ENCODE data around the gene TTC21B. TPM values are rescaled to one million over a fixed set of nuclear protein-coding genes. Genes with fewer than 3 reads are reported as not detected.
"Not testable (repeated sequence)": the region's sequence is repeated elsewhere in the genome, so short reads cannot be mapped to it uniquely, and the experiment has no call there.

Gene TTC21B
- total RNA-seq, 1 donor from 2014 or later = 17.4 TPM

DNA sequence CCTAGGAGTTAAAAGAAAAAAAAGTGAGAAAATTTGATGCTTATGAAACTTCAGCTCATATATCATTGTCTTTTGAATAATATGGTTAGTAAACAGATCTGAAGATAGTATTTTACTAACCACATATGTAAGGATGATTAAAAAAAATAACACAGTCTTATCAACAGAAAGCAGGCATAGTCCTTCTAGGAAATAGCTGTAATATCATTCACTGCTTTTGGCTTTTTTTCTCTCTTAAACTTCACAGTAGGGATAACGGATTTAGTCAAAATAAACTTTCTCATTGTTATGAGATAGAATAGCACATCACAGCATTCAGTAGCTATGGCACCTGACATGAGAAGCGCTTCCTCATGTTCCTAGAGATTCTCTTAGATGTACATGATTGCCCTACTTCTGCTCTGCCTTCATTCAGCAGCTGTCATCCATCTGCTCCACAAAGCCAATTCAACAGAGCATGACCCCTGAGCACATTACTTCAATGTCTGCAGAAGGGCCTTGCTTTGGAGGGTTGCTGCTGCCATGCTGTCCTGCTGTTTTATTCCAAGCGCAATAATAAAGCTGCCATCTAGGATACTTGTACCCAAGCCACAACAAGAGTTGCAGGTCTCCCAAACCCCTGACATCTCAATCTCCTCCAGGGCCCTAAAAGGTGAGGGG lies 67.0 kb downstream of the TTC21B start:
- no peak for DNase-seq (ENCODE audit: low spot score)

DNA sequence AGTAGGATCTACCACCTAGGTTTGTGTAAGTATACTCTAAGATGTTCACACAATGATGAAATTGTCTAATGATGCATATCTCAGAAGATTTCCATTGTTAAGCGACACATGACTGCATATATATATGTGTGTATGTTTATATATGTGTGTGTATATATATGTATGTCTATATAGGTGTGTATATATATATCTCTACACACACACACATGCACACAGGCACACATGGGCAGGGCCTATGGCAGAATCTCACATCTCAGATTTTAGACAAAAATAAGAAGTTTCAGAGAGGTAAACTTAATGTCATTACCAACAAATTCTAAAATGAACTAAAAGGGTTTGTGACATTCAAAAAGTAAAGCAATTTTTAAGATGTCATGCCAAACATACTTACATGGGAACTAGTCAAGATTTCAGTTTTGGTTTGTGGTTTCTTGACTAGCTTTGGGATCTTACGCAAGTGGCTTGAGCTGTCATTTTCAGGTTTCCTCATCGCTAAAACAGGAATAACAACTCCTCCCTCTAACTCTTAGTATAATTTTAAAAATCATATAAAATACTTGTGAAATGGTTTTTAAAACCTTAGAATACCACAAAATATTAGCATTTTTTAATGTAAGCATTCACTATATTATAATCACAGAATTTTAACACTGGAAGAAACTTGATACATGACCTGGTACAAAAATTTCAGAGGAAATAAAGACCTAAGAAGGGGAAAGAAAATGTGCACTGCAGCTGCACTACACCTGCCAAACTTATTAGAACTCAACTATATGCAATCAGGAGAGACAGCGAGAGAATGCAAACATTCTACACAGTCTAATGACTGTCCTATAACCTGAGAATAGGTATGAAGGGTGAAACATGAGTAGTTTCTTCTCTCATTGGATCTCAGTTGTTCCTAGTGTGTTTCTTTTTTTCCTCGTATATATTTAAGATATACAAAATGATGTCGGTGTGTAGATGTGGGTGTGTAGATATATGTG lies 75.7 kb downstream of the TTC21B start:
- no peak for DNase-seq (ENCODE audit: low spot score)

DNA sequence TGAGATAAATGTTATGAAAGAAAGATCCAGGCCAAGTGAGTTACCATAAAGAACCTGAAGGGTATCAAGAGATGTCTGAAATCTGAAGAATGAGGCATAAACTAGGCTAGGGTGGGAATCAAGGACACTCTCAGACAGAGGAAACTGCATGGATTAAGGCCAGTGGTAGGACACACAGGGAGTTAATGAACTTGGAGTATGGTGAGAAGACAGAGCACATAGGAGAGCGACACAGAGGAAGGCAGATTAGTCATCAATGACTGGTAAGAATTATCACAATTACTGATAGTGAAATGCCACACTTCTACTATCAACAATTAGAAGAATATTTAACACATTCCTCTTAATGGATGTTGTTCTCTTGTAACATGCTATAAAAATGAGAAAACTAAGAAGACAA lies 76.9 kb downstream of the TTC21B start:
- no peak for DNase-seq (ENCODE audit: low spot score)

DNA sequence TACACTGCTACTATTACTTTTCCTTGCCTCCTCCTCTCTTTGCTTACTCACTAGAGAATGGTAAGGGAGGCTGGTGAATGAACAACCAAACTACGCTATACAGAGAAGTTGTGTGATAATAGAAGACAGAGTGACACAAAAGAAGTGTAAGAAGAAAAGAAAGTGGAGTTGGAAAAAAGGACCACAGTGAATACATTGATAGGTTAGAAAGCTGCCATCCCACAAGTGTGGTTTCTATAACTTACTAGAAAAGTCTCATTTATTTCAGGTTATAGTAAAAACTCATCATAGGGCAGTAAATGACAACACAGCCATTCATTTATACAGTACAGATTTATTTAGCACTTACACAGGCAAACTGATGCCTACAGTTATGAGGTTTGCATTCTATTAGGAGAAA lies 77.3 kb downstream of the TTC21B start:
- DNase-seq (ENCODE audit: low spot score) = no peak

DNA sequence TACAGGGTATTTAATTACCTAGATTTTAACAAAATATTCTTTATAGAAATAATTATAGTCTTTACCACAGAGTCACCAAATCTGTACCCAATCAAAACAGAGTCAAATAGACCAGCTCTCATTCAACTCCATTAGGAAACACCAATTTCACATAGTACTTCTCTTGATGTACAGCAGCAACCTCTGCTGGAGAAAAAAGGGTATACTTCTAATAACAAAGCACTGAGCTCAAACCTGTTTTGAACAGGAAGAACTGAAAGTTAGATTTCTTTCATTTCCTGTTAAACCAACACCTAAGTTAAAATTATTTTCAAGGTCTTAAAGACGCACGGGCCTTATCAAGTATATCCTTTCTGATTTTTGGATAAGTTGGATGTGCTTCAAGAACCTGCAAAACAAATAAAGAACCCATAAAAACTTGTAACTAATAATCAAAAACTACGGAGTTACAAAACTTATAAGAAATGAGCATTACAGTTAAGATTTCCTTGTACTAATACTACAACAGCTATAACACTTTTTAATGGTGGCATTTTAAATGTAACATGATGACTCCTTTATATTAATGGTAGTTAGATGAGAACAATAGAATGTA lies 79.0 kb downstream of the TTC21B start:
- peak; percentile 21 for DNase-seq (ENCODE audit: low spot score)

DNA sequence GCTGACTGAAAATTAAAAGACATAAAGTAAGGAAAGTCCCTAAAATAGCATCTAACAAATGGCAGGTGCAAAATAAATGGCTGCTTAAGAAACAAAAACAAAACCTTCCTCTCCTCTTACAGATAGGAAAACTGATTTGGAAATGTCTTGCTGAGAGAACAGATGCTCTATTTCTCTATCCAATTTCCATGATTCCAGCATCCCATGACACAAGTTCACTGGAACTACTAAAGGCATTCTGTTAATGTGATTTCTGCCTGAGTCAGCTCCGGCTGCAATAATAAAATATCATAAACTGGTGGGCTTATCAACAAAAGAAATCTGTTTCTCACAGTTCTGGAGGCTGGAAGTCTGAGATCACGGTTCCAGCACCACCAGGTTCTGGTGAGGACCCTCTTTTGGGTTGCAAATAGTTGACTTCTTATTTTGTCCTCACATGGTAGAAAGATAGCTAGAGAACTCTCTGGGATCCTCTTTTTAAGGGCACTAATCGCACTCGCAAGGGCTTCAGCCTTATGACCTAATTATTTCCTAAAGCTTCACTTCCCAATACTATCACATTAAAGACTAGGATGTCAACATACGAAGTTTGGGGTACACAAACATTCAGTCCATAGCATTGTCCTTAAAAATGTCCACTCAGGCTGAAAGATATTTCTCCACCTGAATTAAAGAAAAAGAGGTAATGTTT lies 81.3 kb downstream of the TTC21B start:
- DNase-seq (ENCODE audit: low spot score) = no peak

DNA sequence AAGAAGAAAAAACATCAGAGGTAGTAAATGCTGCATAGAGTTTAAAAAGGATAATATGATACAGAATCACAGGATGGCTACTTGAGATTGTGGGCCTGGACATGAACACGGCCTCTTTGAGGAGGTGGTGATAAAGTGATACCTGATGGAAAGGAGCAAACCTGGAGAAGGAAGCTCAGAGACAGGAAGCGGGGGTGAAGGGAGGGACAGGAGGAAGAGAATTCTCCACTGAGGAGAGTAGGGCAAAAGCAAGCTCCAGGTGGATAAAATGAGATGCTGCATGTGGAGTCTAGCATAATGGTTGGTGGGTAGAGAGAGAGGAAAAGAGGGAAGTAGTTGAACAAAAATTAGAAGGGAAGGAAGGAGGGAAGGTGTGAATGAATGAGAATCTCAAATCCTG lies 82.6 kb downstream of the TTC21B start:
- no peak for DNase-seq (ENCODE audit: low spot score)

DNA sequence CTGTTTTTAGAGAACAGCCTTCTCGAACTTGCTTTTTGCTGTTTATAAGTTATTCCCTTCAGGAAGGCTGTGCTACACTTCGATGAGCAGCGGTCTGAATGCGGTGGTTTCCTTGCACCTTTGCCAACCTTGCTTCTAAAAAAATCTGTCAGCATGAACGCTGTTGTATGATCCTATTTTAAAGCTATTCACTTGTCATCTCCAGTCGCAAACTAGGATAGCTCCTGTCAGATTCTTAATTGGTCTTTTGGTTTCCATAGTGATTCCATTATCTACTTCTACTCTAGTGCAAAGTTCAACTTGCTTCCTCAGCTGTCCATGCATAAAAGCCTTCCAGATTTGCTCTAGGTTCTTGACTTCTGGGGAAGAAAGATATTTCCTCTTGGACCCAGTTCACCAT lies 83.2 kb downstream of the TTC21B start:
- no peak for DNase-seq (ENCODE audit: low spot score)

DNA sequence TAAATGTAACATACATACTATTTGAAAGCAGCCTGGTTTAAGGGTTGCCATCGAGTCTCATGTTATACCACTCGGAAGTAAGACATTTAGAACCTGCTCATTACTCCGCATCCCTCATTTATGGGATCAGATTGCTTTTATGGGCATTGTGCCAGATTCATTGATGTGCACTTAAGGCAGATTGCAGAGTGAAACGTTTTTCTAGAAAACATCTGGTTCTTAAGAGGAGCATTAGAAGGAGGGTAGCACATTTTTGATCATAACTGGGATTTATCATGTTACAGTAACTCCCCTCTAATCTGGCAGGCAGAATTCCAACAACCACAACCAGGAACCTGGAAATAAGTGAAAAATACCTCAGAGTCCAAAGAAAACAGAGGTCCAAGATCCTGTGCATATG lies 85.4 kb downstream of the TTC21B start:
- no peak for DNase-seq (ENCODE audit: low spot score)

DNA sequence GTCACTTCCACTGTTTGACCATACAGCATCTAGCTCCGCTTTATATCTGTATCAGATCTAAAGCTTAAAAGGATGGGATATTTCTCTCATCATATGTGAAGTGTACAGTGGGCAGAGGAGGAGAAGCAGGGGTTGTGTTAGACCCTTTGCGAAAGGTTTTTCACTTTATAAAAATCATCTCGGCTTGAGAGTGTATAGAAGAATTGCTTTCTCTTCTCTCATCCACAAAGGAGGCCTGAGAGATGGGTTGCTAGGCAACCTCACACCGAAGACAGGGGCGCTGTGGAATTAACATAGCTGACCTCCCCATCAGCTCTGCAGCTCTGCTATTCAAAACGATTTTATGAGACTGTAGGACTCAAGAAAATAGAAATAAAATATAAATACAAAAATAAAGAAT lies 89.3 kb downstream of the TTC21B start:
- no peak for DNase-seq (ENCODE audit: low spot score)

DNA sequence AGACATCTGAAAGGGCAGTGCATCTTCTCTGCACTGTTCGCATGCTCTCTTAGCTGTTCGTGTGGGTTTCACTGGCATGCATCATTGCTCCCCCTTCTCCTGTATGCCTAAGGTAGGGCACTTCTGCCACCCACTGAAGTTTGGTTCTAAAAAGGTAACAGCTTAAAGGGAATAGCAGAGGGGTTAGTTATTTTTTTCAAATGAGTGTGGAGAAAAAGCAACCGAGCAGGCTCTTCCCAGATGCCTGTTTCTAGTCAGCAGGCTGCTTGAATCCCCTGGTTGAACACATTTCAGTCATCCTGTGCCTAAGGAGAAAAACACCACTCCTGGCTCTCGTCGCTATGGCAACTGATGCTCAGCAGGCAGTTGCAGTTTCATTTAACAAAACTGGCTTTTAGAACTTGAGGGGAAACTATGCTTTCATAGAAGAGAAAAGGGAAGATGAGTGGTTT lies 89.7 kb downstream of the TTC21B start:
- no peak for DNase-seq (ENCODE audit: low spot score)

DNA sequence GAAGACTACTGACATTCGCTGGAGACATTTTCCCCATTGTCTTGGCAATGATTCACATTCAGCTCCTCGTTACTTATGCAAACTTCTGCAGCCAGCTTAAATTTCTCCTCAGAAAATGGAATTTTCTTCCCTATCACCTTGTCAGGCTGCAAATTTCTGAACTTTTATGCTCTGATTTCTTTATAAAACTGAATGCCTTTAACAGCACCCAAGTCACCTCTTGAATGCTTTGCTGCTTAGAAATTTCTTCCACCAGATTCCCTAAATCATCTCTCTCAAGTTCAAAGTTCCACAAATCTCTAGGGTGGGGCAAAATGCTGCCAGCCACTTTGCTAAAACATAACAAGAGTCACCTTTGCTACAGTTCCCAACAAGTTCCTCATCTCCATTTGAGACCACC lies 92.5 kb downstream of the TTC21B start:
- not testable (repeated sequence) for DNase-seq (ENCODE audit: low spot score)

DNA sequence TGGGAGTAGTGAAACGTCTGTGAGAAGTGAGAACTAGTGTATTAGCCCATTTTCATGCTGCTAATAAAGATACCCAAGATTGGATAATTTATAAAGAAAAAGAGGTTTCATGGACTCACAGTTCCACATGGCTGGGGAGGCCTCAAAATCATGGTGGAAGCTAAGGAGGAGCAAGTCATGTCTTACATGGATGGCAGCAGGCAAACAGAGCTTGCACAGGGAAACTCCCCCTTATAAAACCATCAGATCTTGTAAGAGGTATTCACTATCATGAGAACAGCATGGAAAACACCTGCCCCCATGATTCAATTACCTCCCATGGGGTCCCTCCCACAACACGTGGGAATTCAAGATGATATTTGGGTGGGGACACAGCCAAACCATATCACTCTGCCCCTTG lies 93.9 kb downstream of the TTC21B start:
- DNase-seq (ENCODE audit: low spot score) = not testable (repeated sequence)

DNA sequence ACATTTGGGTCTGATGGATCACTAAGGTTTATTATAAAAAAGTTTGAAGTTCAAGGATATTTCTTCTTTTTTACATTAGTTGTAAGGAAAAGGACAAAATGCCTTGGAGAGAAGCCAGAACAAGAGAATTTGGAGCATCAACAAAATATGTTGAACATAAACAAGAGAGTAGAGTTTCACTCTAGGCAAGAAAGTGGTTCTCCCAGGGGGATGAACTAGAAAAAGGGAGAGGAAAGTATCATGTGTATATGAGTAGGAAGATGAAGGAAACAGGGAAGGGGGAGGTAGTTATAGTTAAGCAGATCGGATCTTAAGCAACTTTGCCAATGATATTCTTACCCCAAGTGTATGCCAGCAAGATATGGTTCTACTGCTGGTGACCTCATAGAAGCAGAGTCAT lies 95.7 kb downstream of the TTC21B start:
- no peak for DNase-seq (ENCODE audit: low spot score)

DNA sequence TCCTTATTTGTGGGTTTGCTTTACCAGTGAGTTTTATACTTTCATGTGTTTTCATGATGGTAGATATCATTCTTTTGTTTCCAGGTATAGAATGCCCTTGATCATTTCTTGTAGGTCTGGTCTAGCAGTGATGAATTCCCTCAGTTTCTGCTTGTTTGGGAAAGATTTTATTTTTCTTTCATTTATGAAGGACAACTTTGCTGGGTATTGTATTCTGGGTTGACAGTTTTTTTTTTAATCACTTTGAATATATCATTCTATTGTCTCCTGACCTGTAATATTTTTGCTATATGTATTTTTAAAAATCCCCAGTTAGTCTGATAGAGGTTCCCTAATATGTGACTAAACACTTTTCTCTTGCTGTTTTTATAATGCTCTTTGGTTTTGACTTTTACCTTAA lies 101.2 kb downstream of the TTC21B start:
- DNase-seq (ENCODE audit: low spot score) = no peak

DNA sequence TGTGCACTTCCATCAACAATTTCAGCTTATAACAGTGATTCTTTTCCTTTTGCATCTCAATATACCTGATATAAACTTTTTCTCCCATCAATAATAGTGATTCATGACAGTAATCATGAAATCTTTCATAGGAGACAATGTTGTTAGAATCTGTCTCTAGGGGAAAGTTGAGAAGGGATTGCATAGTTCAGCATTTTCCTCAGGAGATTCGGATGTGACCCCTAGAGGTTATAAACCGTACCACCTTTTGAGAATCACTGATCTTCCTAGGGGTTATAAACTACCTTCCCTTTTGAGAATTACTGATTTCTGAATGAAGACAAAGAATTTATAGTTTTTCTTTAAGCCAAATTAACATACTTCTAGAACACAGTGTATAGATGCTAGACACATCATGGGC lies 106.6 kb downstream of the TTC21B start:
- no peak for DNase-seq (ENCODE audit: low spot score)

DNA sequence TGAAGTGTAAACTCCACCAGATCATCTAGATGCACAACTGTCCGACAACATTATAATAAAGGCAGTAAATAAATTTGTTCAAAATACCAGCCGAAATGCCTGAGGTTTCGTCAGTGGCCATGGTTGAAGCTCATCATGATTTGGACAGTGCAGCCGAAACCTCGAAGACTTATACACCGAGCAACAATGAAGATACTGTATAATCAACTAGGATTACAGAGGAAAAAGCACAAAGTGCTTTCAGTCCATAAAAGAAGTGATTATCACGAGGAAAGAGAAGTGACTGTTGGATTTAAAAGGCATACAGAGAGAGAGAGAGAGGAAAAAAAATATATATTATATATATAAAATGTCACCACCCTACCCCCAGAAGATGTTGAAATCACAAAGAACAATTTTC lies 107.5 kb downstream of the TTC21B start:
- DNase-seq (ENCODE audit: low spot score) = no peak

DNA sequence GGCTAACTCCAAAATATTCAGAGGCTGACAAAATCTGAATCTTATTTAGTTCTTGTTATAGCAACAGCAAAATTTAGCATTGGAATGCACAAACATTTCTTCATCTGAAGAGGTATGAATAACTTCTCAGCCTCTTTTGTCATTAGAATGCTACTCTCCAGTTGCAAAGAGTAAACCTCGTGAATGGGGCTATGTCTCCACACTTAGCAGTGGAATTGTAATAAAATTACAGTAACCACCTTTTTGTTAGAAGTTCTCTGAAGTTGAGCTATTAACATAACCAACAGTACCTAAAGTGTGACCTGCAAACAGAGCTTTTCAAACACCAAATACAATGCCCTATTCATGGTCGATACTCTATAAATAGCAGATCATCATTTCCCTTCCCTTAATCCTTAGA lies 109.4 kb downstream of the TTC21B start:
- DNase-seq (ENCODE audit: low spot score) = no peak

DNA sequence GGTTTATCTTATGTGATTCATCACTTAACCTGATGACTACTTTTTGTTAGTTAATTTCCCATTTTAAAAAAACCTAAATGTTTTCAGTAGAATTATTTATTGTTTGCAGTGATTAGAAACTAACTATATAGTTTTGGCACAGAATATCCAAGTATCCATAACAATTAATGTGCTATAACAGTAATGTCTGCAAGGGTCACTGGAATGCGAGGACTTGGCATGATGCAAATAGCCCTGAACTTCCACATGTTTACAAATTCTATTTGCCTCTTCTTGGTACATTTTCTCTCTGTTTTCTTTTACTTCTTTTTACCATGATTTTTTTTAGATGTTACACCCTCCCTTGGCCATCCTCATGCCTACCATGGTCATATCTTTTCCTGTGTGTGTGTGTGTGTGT lies 110.2 kb downstream of the TTC21B start:
- DNase-seq (ENCODE audit: low spot score) = no peak

DNA sequence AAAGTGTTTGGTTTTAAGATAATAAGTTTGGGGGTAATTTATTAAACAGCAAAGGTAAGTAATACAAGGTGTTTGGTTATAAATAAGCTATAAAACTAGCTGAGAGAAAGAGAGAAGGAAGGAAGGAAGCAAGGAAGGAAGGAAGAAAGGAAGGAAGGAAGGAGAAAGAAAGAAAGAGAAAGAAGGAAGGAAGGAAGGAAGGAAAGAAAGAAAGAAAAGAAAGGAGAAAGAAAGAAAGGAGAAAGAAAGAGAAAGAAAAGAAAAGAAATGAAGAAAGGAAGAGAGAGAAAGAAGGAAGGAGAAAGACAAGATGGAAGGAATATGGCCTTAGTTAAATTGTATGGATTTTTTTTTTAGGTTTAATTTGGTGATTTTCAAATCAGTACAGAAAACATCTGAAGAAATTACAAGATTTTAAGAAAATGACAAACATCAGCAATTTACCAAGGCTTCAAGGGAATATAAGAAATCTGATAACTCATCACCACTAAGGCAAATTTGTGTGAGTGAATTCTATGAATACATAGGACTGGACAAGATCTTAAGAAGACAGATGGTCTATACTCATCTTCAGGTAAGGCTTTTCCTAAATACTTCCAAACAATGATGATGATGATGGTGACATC lies 113.1 kb downstream of the TTC21B start:
- no peak for DNase-seq (ENCODE audit: low spot score)

DNA sequence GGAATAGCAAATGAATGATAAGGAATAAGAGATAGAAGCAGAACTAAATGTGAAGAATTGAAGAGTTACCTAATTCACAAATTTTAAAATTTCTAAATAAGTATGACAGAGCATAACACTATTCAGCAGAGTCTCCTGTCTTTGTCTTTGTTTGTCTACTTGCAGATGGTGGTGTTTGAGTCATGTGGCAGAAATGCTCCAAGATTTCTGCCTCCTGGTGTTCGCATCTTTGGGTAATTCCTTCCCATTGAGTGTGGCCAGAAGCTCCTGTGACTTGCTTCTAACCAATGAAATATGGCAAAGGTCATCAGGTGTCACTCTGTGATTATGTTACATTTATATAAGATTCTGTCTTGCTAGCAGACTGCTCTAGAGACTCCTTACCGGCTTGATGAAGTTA lies 114.0 kb downstream of the TTC21B start:
- DNase-seq (ENCODE audit: low spot score) = no peak

DNA sequence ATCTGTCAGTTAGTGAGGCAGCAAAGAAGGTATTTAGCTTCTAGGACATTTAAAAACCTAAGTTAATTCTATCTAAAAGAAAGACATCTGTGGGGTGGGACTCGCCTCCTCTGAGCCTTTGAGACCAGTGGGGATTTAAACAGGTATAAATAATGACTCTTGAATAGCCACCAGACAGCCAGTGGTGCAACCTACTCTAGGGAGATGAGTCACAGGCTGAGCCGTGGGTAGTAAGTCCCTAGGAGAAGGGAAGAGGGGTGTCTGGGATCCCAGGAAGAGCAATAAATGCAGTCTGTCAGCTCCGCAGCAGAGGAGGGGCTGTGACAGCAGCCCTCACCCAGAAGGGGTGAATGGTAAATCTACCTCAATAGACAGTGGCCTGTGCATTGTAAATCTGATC lies 116.5 kb downstream of the TTC21B start:
- no peak for DNase-seq (ENCODE audit: low spot score)

Measured in mucosa of gallbladder (tissue), 1 donor.